ENCODE measurements around the gene ANKS1B.

ANKS1B gene

GRCh38 chr12:99486277-99486676 lies 498.5 kb downstream of the ANKS1B start:
- Histone ChIP-seq H3K4me3 (ENCODE audit: low read depth, low read length) (no peak overlapping the region), H3K9me3 (no peaks in the 10 kb centered on the region), H3K4me1 (no peaks in the 10 kb centered on the region), H3K36me3 (no peaks in the 10 kb centered on the region), H3K27me3 (no peaks in the 10 kb centered on the region)
- TF ChIP-seq CTCF (IDR thresholded peaks at IDR 0.05; ENCODE audit: low read depth, low read length): no peak
- no peak for DNase-seq

GRCh38 chr12:99479149-99479548 lies 505.6 kb downstream of the ANKS1B start:
- H3K36me3 ChIP-seq: no peaks in the 10 kb centered on the region
- no peak overlapping the region for H3K4me3 ChIP-seq (ENCODE audit: low read depth, low read length)
- no peaks in the 10 kb centered on the region for H3K27me3 ChIP-seq
- no peak for TF ChIP-seq CTCF (IDR thresholded peaks at IDR 0.05; ENCODE audit: low read depth, low read length)
- DNase-seq: no peak
- no peaks in the 10 kb centered on the region for H3K4me1 ChIP-seq
- H3K9me3 ChIP-seq: no peaks in the 10 kb centered on the region

- Histone ChIP-seq H3K4me3 (ENCODE audit: low read depth, low read length) (no peak overlapping the region), H3K4me1 (no peaks in the 10 kb centered on the region), H3K36me3 (no peaks in the 10 kb centered on the region), H3K9me3 (no peaks in the 10 kb centered on the region), H3K27me3 (no peaks in the 10 kb centered on the region)
- TF ChIP-seq CTCF (IDR thresholded peaks at IDR 0.05; ENCODE audit: low read depth, low read length): no peak
- DNase-seq: no peak
Measured at GRCh38 chr12:99476956-99477355, 507.8 kb downstream of the ANKS1B start.

GRCh38 chr12:99455350-99456035 lies 529.2 kb downstream of the ANKS1B start:
- no peak for DNase-seq
- no peaks in the 10 kb centered on the region for H3K27me3 ChIP-seq
- no peaks in the 10 kb centered on the region; the same call in 1 of the 2 replicates for H3K9me3 ChIP-seq
- H3K36me3 ChIP-seq: no peaks in the 10 kb centered on the region
- no peaks in the 10 kb centered on the region for H3K4me1 ChIP-seq
- H3K4me3 ChIP-seq (ENCODE audit: low read depth, low read length): no peak overlapping the region
- no peak for TF ChIP-seq CTCF (IDR thresholded peaks at IDR 0.05; ENCODE audit: low read depth, low read length)

GRCh38 chr12:99454539-99455172 lies 530.1 kb downstream of the ANKS1B start:
- no peak for DNase-seq
- Histone ChIP-seq H3K9me3 (no peaks in the 10 kb centered on the region; the same call in 1 of the 2 replicates), H3K4me1 (no peaks in the 10 kb centered on the region), H3K36me3 (no peaks in the 10 kb centered on the region), H3K27me3 (no peaks in the 10 kb centered on the region), H3K4me3 (ENCODE audit: low read depth, low read length) (no peak overlapping the region)
- TF ChIP-seq CTCF (IDR thresholded peaks at IDR 0.05; ENCODE audit: low read depth, low read length): no peak
